Measurements from ENCODE around the gene XXYLT1. TPM values are rescaled to one million over a fixed set of nuclear protein-coding genes. Genes with fewer than 3 reads are reported as not detected.

The XXYLT1 gene
- total and polyA plus RNA-seq, 9 of the 15 experiments (the other 6 are each of a cell fraction or from before 2014, with no cell fraction given): 1.9 to 18.9 (median 15.0) TPM

- TF ChIP-seq ZNF639 (CRISPR knock-in tag; conservative IDR thresholded peaks at IDR 0.05 in 1 of 2, IDR thresholded peaks at IDR 0.05 in 1 of 2) (no peak), BMI1 (IDR thresholded peaks at IDR 0.05; ENCODE audit: low read length) (no peak), CREB1 (IDR thresholded peaks at IDR 0.05) (no peak), CREB1 (CRISPR knock-in tag; IDR thresholded peaks at IDR 0.05) (no peak), LEF1 (IDR thresholded peaks at IDR 0.05) (no peak; the same call in 1 of the 2 replicates), VEZF1 (CRISPR knock-in tag; IDR thresholded peaks at IDR 0.05) (no peak), MYC (IDR thresholded peaks at IDR 0.05; ENCODE audit: low read depth, low read length) (0 out of 2 replicates have a peak, but pooled peaks have one; percentile 1), MYC (CRISPR knock-in tag; IDR thresholded peaks at IDR 0.05; ENCODE audit: borderline replicate concordance, low read depth) (no peak), HINFP (tag; conservative IDR thresholded peaks at IDR 0.05; ENCODE audit: low read depth) (peak; percentile 74), ZC3H8 (IDR thresholded peaks at IDR 0.05) (no peak), GTF2E2 (tag; IDR thresholded peaks at IDR 0.05) (no peak)
- TF ChIP-seq, protein P1, sequence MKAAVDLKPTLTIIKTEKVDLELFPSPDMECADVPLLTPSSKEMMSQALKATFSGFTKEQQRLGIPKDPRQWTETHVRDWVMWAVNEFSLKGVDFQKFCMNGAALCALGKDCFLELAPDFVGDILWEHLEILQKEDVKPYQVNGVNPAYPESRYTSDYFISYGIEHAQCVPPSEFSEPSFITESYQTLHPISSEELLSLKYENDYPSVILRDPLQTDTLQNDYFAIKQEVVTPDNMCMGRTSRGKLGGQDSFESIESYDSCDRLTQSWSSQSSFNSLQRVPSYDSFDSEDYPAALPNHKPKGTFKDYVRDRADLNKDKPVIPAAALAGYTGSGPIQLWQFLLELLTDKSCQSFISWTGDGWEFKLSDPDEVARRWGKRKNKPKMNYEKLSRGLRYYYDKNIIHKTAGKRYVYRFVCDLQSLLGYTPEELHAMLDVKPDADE (conservative IDR thresholded peaks at IDR 0.05; ENCODE audit: control insufficient read depth, low read depth, low read length): no peak
Measured at GRCh38 chr3:195187609-195188425, 83.1 kb downstream of the XXYLT1 start (continued).

Measured in K562 (cell line).